ENCODE results near the gene FLT4.

Gene FLT4

GRCh38 chr5:180595046-180595379, 54.4 kb downstream of the FLT4 start:
- H3K9me3 ChIP-seq (ENCODE audit: insufficient read depth, low read length): no peaks in the 10 kb centered on the region
- H3K4me2 ChIP-seq (ENCODE audit: low read depth, low read length, poor library complexity, severe bottlenecking): no peak overlapping the region
- no peaks in the 10 kb centered on the region for H3K27me3 ChIP-seq (ENCODE audit: low read length)
- H3F3A ChIP-seq (ENCODE audit: insufficient read depth): no peaks in the 10 kb centered on the region
- no peaks in the 10 kb centered on the region for H3K36me3 ChIP-seq (ENCODE audit: low read length)
- H3K9me2 ChIP-seq (replicated peaks; ENCODE audit: insufficient read depth, low read length): no peaks in the 10 kb centered on the region
- no peak overlapping the region for H3K27ac ChIP-seq (ENCODE audit: low read depth, low read length)
- no peak overlapping the region for H3K4me3 ChIP-seq (ENCODE audit: insufficient read depth, low read length, poor library complexity, severe bottlenecking)
- no peak overlapping the region for H2AFZ ChIP-seq (ENCODE audit: low read depth, low read length, severe bottlenecking)
- no peak overlapping the region for H3K9ac ChIP-seq (ENCODE audit: low read length)
- H3K79me2 ChIP-seq (ENCODE audit: insufficient read depth, low read length): no peaks in the 10 kb centered on the region
- H4K20me1 ChIP-seq (ENCODE audit: low read depth, low read length): no peaks in the 10 kb centered on the region
- TF ChIP-seq CTCF (IDR thresholded peaks at IDR 0.05; ENCODE audit: insufficient read depth, low read length, poor library complexity, severe bottlenecking) (no peak), EZH2phosphoT487 (conservative IDR thresholded peaks at IDR 0.05; ENCODE audit: low read length) (no peak)

GRCh38 chr5:180594311-180595045, 54.9 kb downstream of the FLT4 start:
- H3K9me3 ChIP-seq (ENCODE audit: insufficient read depth, low read length): no peaks in the 10 kb centered on the region
- TF ChIP-seq CTCF (IDR thresholded peaks at IDR 0.05; ENCODE audit: insufficient read depth, low read length, poor library complexity, severe bottlenecking): no peak
- TF ChIP-seq EZH2phosphoT487 (conservative IDR thresholded peaks at IDR 0.05; ENCODE audit: low read length): no peak
- H3K36me3 ChIP-seq (ENCODE audit: low read length): no peaks in the 10 kb centered on the region
- H3K4me2 ChIP-seq (ENCODE audit: low read depth, low read length, poor library complexity, severe bottlenecking): no peak overlapping the region
- H3K27me3 ChIP-seq (ENCODE audit: low read length): no peaks in the 10 kb centered on the region
- no peak overlapping the region for H3K9ac ChIP-seq (ENCODE audit: low read length)
- no peak overlapping the region for H3K4me3 ChIP-seq (ENCODE audit: insufficient read depth, low read length, poor library complexity, severe bottlenecking)
- H3K9me2 ChIP-seq (replicated peaks; ENCODE audit: insufficient read depth, low read length): no peaks in the 10 kb centered on the region
- no peaks in the 10 kb centered on the region for H3K79me2 ChIP-seq (ENCODE audit: insufficient read depth, low read length)
- H2AFZ ChIP-seq (ENCODE audit: low read depth, low read length, severe bottlenecking): no peak overlapping the region
- no peak overlapping the region for H3K27ac ChIP-seq (ENCODE audit: low read depth, low read length)
- no peaks in the 10 kb centered on the region for H4K20me1 ChIP-seq (ENCODE audit: low read depth, low read length)
- no peaks in the 10 kb centered on the region for H3F3A ChIP-seq (ENCODE audit: insufficient read depth)

- Histone ChIP-seq H3K79me2 (ENCODE audit: insufficient read depth, low read length) (no peaks in the 10 kb centered on the region), H3K9me2 (replicated peaks; ENCODE audit: insufficient read depth, low read length) (no peaks in the 10 kb centered on the region), H4K20me1 (ENCODE audit: low read depth, low read length) (no peaks in the 10 kb centered on the region), H3K27me3 (ENCODE audit: low read length) (no peaks in the 10 kb centered on the region), H3K4me3 (ENCODE audit: insufficient read depth, low read length, poor library complexity, severe bottlenecking) (no peak overlapping the region), H2AFZ (ENCODE audit: low read depth, low read length, severe bottlenecking) (no peak overlapping the region), H3F3A (ENCODE audit: insufficient read depth) (no peaks in the 10 kb centered on the region), H3K4me2 (ENCODE audit: low read depth, low read length, poor library complexity, severe bottlenecking) (no peak overlapping the region), H3K9ac (ENCODE audit: low read length) (no peak overlapping the region), H3K27ac (ENCODE audit: low read depth, low read length) (no peak overlapping the region), H3K9me3 (ENCODE audit: insufficient read depth, low read length) (no peaks in the 10 kb centered on the region), H3K36me3 (ENCODE audit: low read length) (no peaks in the 10 kb centered on the region)
- TF ChIP-seq EZH2phosphoT487 (conservative IDR thresholded peaks at IDR 0.05; ENCODE audit: low read length) (no peak), CTCF (IDR thresholded peaks at IDR 0.05; ENCODE audit: insufficient read depth, low read length, poor library complexity, severe bottlenecking) (no peak)
Measured at GRCh38 chr5:180593446-180594206, 55.8 kb downstream of the FLT4 start.
